Nephron (organoid): Measurements from ENCODE around the gene SBDS.
"Not testable (repeated sequence)": the region's sequence is repeated elsewhere in the genome, so short reads cannot be mapped to it uniquely, and the experiment has no call there.

Source experiments
- H3K27ac Mint-ChIP-seq, 3 experiments: 2 replicates each; pipeline ENCODE4 v1.8.0; 2020; ENCODE audit warnings: mixed read lengths in 3 of 3, mild to moderate bottlenecking in 2 of 3, moderate library complexity in 1 of 3
- H3K27me3 Mint-ChIP-seq: 2 replicates; pipeline ENCODE4 v1.8.0; 2021; ENCODE audit warnings: low read depth, mild to moderate bottlenecking, moderate library complexity, mixed read lengths
- H3K36me3 Mint-ChIP-seq: 2 replicates; pipeline ENCODE4 v1.8.0; 2020; ENCODE audit warnings: low read depth, mixed read lengths
- H3K4me1 Mint-ChIP-seq: 2 replicates; pipeline ENCODE4 v1.8.0; 2020; ENCODE audit warnings: mixed read lengths
- H3K4me3 Mint-ChIP-seq, 3 experiments: 2 replicates each; pipeline ENCODE4 v1.8.0; 2020; ENCODE audit warnings: mild to moderate bottlenecking in 3 of 3, mixed read lengths in 3 of 3, moderate library complexity in 2 of 3
- H3K9me3 Mint-ChIP-seq: 2 replicates; pipeline ENCODE4 v1.8.0; 2020; ENCODE audit warnings: mixed read lengths
- TF ChIP-seq, protein P1 (sequence below), 3 experiments: fragments of 200-600 bp; sonication (generic); IDR thresholded peaks; one replicate each; pipeline ENCODE4 v1.5.0; 2021; ENCODE audit warnings: antibody characterized with exemption in 3 of 3; ENCODE audit not compliant: unreplicated experiment in 3 of 3

SBDS gene

DNA sequence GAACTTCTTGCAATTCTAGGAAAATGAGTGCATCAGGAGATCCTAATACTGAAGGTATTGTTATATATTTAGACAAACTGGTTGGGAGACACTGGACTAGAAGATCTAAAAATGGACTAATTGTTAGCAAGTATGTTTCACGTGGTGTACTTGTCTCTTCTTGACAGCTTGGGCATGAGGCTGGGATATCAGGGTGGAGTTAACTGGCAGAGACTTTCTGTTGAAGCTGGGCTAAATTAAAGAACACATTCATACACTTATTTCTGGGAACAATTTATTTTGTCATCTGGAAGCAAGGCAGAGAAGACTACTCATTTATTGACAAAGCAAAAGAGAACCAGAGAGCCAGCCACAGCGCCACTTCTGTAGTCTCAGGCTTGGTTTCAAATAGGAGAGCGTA lies 27.1 kb upstream of the SBDS start:
- TF ChIP-seq, protein P1, sequence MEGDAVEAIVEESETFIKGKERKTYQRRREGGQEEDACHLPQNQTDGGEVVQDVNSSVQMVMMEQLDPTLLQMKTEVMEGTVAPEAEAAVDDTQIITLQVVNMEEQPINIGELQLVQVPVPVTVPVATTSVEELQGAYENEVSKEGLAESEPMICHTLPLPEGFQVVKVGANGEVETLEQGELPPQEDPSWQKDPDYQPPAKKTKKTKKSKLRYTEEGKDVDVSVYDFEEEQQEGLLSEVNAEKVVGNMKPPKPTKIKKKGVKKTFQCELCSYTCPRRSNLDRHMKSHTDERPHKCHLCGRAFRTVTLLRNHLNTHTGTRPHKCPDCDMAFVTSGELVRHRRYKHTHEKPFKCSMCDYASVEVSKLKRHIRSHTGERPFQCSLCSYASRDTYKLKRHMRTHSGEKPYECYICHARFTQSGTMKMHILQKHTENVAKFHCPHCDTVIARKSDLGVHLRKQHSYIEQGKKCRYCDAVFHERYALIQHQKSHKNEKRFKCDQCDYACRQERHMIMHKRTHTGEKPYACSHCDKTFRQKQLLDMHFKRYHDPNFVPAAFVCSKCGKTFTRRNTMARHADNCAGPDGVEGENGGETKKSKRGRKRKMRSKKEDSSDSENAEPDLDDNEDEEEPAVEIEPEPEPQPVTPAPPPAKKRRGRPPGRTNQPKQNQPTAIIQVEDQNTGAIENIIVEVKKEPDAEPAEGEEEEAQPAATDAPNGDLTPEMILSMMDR (IDR thresholded peaks at IDR 0.05; ENCODE audit: unreplicated experiment in 3 of 3): no peak
- H3K27me3 Mint-ChIP-seq: no peaks in the 10 kb centered on the region
- peaks cover 55% of the 10 kb centered on the region for H3K36me3 Mint-ChIP-seq
- H3K4me1 Mint-ChIP-seq: peaks cover 5% of the 10 kb centered on the region
- H3K4me3 Mint-ChIP-seq: no peak overlapping the region
- no peak overlapping the region for H3K27ac Mint-ChIP-seq
- H3K9me3 Mint-ChIP-seq: no peaks in the 10 kb centered on the region

DNA sequence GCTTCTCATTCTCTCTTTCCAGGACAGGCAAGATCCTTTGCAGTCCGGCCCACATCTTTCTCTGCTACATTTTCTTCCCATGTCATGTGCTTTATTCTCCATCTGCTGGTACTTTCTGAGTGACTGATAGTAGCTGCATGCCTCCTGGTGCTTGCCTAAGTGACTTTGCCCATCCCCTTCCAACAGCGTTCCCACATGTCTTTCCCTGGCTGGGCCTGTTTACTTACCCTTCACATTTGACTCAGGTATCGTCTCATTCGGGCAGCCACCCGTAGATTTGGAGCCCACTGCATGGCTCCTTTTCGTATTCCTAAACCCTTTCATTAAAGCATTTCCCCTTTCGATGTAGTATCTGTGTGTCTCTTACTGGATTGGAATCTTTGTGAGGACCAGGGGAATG lies 25.9 kb upstream of the SBDS start:
- Mint-ChIP-seq H3K36me3 (peaks cover 61% of the 10 kb centered on the region), H3K4me3 (no peak overlapping the region), H3K4me1 (peaks cover 5% of the 10 kb centered on the region), H3K27me3 (no peaks in the 10 kb centered on the region), H3K9me3 (no peaks in the 10 kb centered on the region), H3K27ac (no peak overlapping the region)
- TF ChIP-seq, protein P1 (IDR thresholded peaks at IDR 0.05; ENCODE audit: unreplicated experiment in 3 of 3): no peak

DNA sequence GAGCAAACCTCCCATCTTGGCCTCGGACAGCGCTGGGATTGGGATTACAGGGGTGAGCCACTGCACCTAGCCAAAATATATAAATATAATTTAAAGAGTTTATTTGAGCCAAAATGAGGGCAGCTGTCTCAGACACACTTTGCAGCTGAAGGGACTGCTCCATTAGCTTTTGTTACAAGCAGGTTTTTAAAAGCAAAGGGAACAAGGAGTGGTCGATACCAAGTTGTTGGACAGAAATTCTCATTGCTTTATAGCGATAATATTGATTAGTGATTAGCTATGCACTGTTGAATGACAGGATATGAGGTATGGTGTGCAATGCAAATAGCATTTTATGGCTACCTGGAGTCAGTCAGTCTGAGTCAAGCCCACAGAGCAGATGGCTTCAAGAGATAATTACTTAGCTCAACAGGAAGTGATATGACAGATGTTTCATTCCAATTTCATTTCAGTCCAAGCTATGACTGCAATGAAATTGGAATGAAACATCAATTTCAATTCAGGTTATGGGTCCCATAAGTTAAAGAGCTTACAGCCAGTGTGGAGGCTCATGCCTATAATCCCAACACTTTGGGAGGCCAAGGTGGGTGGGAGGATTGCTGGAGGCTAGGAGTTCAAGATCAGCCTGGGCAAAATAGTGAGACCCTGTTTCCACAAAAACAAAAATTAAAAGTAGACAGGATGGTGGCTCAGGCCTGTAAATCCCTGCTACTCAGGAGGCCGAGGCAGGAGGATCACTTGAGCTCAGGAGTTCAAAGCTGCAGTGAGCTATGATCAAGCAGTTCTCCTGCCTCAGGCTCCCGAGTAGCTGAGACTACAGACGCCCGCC lies 24.4 kb upstream of the SBDS start:
- Mint-ChIP-seq H3K4me1 (peaks cover 5% of the 10 kb centered on the region), H3K27me3 (no peaks in the 10 kb centered on the region), H3K36me3 (peaks cover 59% of the 10 kb centered on the region), H3K9me3 (no peaks in the 10 kb centered on the region), H3K27ac (no peak overlapping the region), H3K4me3 (no peak overlapping the region)
- TF ChIP-seq, protein P1 (IDR thresholded peaks at IDR 0.05; ENCODE audit: unreplicated experiment in 3 of 3): no peak

DNA sequence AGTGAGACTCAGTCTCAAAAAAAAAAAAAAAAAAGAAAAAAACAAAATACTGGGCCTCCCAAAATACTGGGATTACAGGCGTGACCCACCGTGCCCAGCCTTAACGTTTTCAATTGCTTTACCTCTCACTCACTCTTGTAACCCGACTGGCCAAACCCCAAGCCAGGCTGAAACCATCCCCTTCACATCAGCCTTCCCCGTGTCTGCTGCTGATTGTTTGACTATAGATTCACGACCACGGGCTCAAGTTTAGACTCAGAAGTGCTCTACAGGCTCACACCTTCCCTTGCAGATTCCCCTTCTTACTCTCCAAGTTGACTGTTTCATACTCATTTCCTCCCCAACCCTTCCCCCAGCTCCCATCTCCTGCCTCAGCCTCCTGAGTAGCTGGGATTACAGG lies 23.6 kb upstream of the SBDS start:
- Mint-ChIP-seq H3K4me1 (peaks cover 5% of the 10 kb centered on the region), H3K4me3 (no peak overlapping the region), H3K9me3 (no peaks in the 10 kb centered on the region), H3K27ac (no peak overlapping the region), H3K27me3 (no peaks in the 10 kb centered on the region), H3K36me3 (peaks cover 60% of the 10 kb centered on the region)
- TF ChIP-seq, protein P1 (IDR thresholded peaks at IDR 0.05; ENCODE audit: unreplicated experiment in 3 of 3): no peak

DNA sequence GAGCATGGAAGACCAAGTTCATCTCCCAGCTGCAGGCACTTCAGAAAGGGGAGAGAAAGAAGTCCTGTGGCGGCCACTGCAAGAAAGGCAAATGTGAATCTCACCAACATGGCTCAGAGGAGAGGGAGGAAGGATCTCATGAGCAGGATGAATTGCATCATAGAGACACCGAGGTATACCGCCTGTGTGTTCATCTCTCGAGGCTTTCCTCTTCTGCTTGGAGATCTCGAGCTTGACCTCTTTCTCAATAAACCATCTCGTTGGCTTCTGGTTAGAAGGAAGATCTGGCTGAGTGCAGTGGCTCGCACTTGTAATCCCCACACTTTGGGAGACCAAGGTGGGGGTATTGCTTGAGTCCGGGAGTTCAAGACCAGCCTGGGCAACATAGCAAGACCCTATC lies 22.6 kb upstream of the SBDS start:
- not testable (repeated sequence) for H3K4me1 Mint-ChIP-seq, H3K9me3 Mint-ChIP-seq, H3K27ac Mint-ChIP-seq, H3K27me3 Mint-ChIP-seq, H3K4me3 Mint-ChIP-seq
- H3K36me3 Mint-ChIP-seq: peaks cover 60% of the 10 kb centered on the region

DNA sequence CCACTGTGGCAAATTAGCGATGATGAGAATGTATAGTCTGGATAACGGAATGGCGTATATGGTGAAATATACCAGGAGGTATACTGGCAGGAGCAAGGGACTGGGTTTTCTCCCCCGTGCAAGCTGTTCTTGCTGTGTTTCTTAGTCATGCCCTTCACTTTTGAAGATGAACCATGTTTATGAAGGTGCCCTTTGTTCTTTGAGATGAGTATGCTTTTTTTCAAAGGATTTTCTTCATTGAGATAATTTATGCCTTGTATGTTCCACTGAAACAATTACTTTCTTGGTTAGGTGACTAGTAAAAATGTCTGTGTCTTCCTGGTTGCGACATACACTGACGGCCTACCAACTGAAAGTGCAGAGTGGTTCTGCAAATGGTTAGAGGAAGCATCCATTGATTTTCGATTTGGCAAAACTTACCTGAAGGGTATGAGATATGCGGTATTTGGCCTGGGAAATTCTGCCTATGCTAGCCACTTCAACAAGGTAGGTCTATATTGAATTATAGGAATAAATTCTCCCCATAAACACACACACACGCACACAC lies 18.8 kb upstream of the SBDS start:
- not testable (repeated sequence) for H3K27ac Mint-ChIP-seq, H3K27me3 Mint-ChIP-seq, H3K4me3 Mint-ChIP-seq, H3K4me1 Mint-ChIP-seq, H3K9me3 Mint-ChIP-seq
- H3K36me3 Mint-ChIP-seq: peaks cover 40% of the 10 kb centered on the region

DNA sequence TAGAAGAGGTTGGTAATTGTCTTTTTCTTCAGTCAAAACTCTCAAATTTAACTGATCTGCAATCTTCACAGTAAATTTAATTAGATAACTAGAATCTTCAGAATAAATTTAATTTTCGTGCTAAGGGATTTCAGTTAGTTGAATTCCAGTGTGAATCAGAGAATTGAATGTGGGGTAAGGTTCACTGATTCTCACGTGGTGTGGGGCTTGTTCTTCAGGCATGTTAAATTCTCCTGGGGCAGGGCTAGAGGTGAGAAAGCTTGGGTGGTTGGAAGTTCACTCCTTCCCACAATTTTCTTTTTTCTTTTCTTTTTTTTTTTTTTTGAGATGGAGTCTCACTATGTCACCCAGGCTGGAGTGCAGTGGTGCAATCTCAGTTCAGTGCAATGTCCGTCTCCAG lies 14.3 kb upstream of the SBDS start:
- H3K4me3 Mint-ChIP-seq, H3K27me3 Mint-ChIP-seq, H3K4me1 Mint-ChIP-seq, H3K27ac Mint-ChIP-seq, H3K9me3 Mint-ChIP-seq: not testable (repeated sequence)
- H3K36me3 Mint-ChIP-seq: peaks cover 48% of the 10 kb centered on the region
